HG02840 (cell line): ENCODE measurements around the gene STIM2.

ENCODE experiments used
- ATAC-seq: cut with Tn5 transposase; IDR thresholded peaks from one replicate; pipeline ENCODE4 v1.9.1; 2021; ENCODE audit warnings: mild to moderate bottlenecking, moderate library complexity, moderate number of reproducible peaks; ENCODE audit not compliant: unreplicated experiment, low FRiP score

The STIM2 gene

GRCh38 chr4:26993539-26993938, 132.9 kb downstream of the STIM2 start:
- no peak for ATAC-seq

GRCh38 chr4:26993967-26994366, 133.3 kb downstream of the STIM2 start:
- ATAC-seq: no peak

- ATAC-seq: no peak
These were observed 134.7 kb downstream of the STIM2 start for GRCh38 chr4:26995316-26995715.

GRCh38 chr4:26996745-26997144, 136.1 kb downstream of the STIM2 start:
- ATAC-seq: no peak

- no peak for ATAC-seq
These were observed 139.0 kb downstream of the STIM2 start for GRCh38 chr4:26999689-27000088.

GRCh38 chr4:27000122-27000521, 139.5 kb downstream of the STIM2 start:
- ATAC-seq: no peak

GRCh38 chr4:27000820-27001219, 140.2 kb downstream of the STIM2 start:
- ATAC-seq: no peak

- ATAC-seq: no peak
These were observed 140.9 kb downstream of the STIM2 start for GRCh38 chr4:27001398-27002164.

GRCh38 chr4:27003642-27004113, 143.0 kb downstream of the STIM2 start:
- ATAC-seq: no peak

- ATAC-seq: no peak
These were observed 144.9 kb downstream of the STIM2 start for GRCh38 chr4:27005501-27005900.

GRCh38 chr4:27005905-27006590, 145.4 kb downstream of the STIM2 start:
- ATAC-seq: no peak

GRCh38 chr4:27006646-27007045, 146.0 kb downstream of the STIM2 start:
- no peak for ATAC-seq

GRCh38 chr4:27007507-27007906, 146.9 kb downstream of the STIM2 start:
- no peak for ATAC-seq

- ATAC-seq: no peak
These were observed 148.0 kb downstream of the STIM2 start for GRCh38 chr4:27008679-27009078.

- ATAC-seq: no peak
These were observed 148.9 kb downstream of the STIM2 start for GRCh38 chr4:27009539-27009938.

- ATAC-seq: no peak
These were observed 149.8 kb downstream of the STIM2 start for GRCh38 chr4:27010334-27010940.

GRCh38 chr4:27011401-27011800, 150.8 kb downstream of the STIM2 start:
- ATAC-seq: no peak

- ATAC-seq: no peak
These were observed 152.4 kb downstream of the STIM2 start for GRCh38 chr4:27013012-27013411.

- ATAC-seq: no peak
These were observed 155.9 kb downstream of the STIM2 start for GRCh38 chr4:27016551-27016950.

- ATAC-seq: no peak
These were observed 157.0 kb downstream of the STIM2 start for GRCh38 chr4:27017623-27018022.

GRCh38 chr4:27018076-27018475, 157.4 kb downstream of the STIM2 start:
- ATAC-seq: no peak
